ENCODE results near the gene NAPA. TPM values are rescaled to one million over a fixed set of nuclear protein-coding genes. Genes with fewer than 3 reads are reported as not detected.

NAPA gene
- 30.1 and 57.7 TPM in 2 replicates for total RNA-seq

DNA sequence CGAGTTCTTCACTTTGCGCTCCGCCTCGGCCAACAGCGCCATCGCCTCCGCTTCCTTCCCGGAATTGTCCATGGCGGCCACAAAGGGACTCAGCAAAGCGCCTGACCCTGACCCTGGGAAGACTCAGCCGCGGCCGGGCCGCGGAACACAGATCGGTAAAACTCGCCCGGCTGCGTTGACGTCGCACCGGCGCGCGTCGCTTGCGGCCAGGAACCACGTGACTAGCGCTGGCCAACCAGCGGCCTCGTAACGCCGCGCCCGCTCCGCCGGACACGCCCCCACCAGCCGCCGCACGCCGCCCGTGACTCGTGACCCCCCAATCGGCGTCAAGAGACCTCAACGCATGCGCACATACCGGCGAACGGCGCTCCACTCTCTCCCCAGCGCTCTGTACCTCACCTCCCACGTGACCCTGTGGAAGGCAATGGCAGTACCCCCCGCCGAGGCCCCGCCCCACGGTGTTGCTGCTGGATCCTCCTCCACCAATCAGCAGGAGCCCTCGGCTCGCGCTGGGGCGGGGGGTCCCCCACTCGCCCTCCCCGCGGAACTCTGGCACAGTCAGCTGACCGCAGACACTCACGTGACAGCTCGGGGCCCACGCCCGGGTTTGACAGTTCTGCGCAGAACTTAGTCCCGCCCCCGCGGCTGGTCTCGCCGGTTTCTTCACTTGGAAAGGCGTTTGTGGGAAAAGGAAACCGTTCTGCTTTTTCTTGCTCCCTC lies at the start of gene NAPA:
Gene NAPA (minus strand): TSS at position 195 of the 720 bp plus-strand sequence. CDS start 123 bp downstream, at position 72.

GRCh38 chr19:47483800-47484690 lies 30.8 kb downstream of the NAPA start, which contains the start of gene KPTN:
KPTN (minus strand) TSS chr19:47484219; CDS start chr19:47484160, 59 bp downstream.

DNA sequence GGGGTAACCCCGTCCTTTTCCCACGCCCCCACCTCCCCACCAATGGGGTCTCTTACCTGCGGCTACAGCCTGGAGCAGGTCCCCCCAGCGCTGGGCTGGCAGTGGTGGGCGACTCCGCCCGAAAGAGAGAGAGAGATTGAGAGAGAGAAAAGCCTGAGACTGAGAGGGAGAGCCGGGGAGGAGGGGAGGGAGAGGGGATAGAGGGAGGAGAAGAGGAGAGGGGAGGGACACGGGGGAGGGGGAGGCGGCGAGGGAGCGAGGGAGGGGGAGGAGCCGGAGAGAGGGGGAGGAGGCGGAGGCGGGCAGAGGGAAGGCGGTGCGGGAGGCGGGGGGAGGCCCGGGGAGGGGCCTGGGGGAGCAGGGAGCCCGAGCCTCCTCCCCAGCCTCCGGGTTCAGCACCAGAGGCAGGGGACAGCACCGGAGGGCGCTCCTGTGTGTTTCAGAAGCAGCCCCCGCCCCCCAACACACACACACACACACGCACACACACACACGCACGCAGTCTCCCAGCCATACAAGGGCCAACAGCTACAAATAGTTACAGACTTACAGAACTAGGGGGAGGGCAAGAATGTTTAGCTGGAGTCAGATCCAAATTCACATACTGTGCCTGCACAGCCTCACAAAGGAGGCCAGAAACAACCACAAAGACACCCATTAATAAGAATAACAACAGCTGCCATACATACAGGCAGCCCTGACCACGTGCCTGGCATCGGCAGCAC lies 43.0 kb downstream of the NAPA start, which contains the start of gene SLC8A2:
Gene SLC8A2 (minus strand): TSS at position 161 of the 725 bp plus-strand sequence. CDS start 5,490 bp downstream, outside the sequence.

Other genes with a start within 250 kb of the NAPA start
- gene INAFM1, start 240.2 kb downstream of the NAPA start, total RNA-seq: 2.1 TPM in 2 replicates
- gene C5AR1, start 205.2 kb downstream of the NAPA start, total RNA-seq: under 0.01 and 1.5 TPM in 2 replicates
- gene C5AR2, start 182.9 kb downstream of the NAPA start, total RNA-seq: under 0.01 and 0.36 TPM in 2 replicates
- gene DHX34, start 165.7 kb downstream of the NAPA start, total RNA-seq: 13.3 and 20.3 TPM in 2 replicates
- 3.4 and 9.6 TPM in 2 replicates for gene MEIS3, start 95.5 kb downstream of the NAPA start, total RNA-seq
- under 0.01 and 0.21 TPM in 2 replicates for gene SLC8A2, start 43.2 kb downstream of the NAPA start, total RNA-seq
- gene KPTN, start 30.8 kb downstream of the NAPA start, total RNA-seq: 2.7 and 4.3 TPM in 2 replicates
- gene ZNF541, start 58.1 kb upstream of the NAPA start, total RNA-seq: under 0.01 TPM in 2 replicates
- 1.4 and 7.1 TPM in 2 replicates for gene BICRA, start 94.1 kb upstream of the NAPA start, total RNA-seq
- gene EHD2, start 198.4 kb upstream of the NAPA start, total RNA-seq: 59.5 and 192 TPM in 2 replicates
- gene NOP53, start 230.5 kb upstream of the NAPA start, total RNA-seq: 67.2 and 130 TPM in 2 replicates